ENCODE data around the gene SERPINA3.

GRCh38 chr14:94621358-94622134, 9.4 kb downstream of the SERPINA3 start:
- TF ChIP-seq, protein P1, sequence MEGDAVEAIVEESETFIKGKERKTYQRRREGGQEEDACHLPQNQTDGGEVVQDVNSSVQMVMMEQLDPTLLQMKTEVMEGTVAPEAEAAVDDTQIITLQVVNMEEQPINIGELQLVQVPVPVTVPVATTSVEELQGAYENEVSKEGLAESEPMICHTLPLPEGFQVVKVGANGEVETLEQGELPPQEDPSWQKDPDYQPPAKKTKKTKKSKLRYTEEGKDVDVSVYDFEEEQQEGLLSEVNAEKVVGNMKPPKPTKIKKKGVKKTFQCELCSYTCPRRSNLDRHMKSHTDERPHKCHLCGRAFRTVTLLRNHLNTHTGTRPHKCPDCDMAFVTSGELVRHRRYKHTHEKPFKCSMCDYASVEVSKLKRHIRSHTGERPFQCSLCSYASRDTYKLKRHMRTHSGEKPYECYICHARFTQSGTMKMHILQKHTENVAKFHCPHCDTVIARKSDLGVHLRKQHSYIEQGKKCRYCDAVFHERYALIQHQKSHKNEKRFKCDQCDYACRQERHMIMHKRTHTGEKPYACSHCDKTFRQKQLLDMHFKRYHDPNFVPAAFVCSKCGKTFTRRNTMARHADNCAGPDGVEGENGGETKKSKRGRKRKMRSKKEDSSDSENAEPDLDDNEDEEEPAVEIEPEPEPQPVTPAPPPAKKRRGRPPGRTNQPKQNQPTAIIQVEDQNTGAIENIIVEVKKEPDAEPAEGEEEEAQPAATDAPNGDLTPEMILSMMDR (conservative IDR thresholded peaks at IDR 0.05 in 1 of 2, IDR thresholded peaks at IDR 0.05 in 1 of 2; ENCODE audit: extremely low read depth in 1 of 2, insufficient read depth in 1 of 2, low read depth in 1 of 2, low read length in 2 of 2) = no peak
- no peak for TF ChIP-seq EZH2 (IDR thresholded peaks at IDR 0.05; ENCODE audit: borderline replicate concordance, low read length)
